ENCODE data around the gene SPTBN1. TPM values are rescaled to one million over a fixed set of nuclear protein-coding genes. Genes with fewer than 3 reads are reported as not detected.

The SPTBN1 gene
- total and polyA plus RNA-seq, 9 of the 15 experiments (the other 6 are each of a cell fraction or from before 2014, with no cell fraction given) = 8.9 to 66.8 (median 31.4) TPM

DNA sequence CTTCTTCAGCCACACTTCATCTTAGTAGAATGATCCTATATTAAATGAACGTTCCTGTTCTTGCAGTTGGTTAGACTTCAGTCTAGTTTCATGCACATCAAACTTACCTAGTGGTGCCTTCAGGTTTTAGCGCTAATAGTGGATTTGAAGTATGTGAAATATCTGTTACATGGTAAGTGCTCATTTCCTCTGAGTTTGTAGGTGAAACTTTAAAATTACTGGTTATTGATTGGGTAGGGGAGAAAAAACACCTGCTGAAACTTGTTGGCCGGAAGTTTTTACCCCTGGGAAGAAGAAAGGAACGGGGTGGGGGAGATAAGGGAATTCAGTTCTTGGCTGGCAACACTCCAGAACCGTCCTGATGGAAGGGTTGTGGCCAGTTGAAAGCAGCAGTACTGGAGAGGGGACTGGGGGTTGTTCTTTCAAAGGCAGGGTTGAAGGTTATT, 112.8 kb downstream of the SPTBN1 start (continued):
- no peak for TF ChIP-seq RBM14 (IDR thresholded peaks at IDR 0.05; ENCODE audit: borderline replicate concordance, insufficient read depth, low read depth, low read length)
- TF ChIP-seq ZNF408 (CRISPR knock-in tag; IDR thresholded peaks at IDR 0.05; ENCODE audit: low read depth) = no peak
- TF ChIP-seq GTF2F1 (IDR thresholded peaks at IDR 0.05; ENCODE audit: low read depth, low read length) = no peak
- TF ChIP-seq ZNF764 (CRISPR knock-in tag; IDR thresholded peaks at IDR 0.05; ENCODE audit: low read depth) = no peak
- TF ChIP-seq NCOA6 (IDR thresholded peaks at IDR 0.05) = no peak
- no peak for TF ChIP-seq ZKSCAN3 (CRISPR knock-in tag; IDR thresholded peaks at IDR 0.05)
- TF ChIP-seq MED1 (CRISPR knock-in tag; IDR thresholded peaks at IDR 0.05; ENCODE audit: borderline replicate concordance) = no peak
- TF ChIP-seq CREBBP (IDR thresholded peaks at IDR 0.05; ENCODE audit: low read depth, low read length) = no peak
- TF ChIP-seq SMAD3 (CRISPR knock-in tag; conservative IDR thresholded peaks at IDR 0.05) = no peak
- no peak for TF ChIP-seq SETDB1 (IDR thresholded peaks at IDR 0.05; ENCODE audit: low read length)
- TF ChIP-seq, protein P1, sequence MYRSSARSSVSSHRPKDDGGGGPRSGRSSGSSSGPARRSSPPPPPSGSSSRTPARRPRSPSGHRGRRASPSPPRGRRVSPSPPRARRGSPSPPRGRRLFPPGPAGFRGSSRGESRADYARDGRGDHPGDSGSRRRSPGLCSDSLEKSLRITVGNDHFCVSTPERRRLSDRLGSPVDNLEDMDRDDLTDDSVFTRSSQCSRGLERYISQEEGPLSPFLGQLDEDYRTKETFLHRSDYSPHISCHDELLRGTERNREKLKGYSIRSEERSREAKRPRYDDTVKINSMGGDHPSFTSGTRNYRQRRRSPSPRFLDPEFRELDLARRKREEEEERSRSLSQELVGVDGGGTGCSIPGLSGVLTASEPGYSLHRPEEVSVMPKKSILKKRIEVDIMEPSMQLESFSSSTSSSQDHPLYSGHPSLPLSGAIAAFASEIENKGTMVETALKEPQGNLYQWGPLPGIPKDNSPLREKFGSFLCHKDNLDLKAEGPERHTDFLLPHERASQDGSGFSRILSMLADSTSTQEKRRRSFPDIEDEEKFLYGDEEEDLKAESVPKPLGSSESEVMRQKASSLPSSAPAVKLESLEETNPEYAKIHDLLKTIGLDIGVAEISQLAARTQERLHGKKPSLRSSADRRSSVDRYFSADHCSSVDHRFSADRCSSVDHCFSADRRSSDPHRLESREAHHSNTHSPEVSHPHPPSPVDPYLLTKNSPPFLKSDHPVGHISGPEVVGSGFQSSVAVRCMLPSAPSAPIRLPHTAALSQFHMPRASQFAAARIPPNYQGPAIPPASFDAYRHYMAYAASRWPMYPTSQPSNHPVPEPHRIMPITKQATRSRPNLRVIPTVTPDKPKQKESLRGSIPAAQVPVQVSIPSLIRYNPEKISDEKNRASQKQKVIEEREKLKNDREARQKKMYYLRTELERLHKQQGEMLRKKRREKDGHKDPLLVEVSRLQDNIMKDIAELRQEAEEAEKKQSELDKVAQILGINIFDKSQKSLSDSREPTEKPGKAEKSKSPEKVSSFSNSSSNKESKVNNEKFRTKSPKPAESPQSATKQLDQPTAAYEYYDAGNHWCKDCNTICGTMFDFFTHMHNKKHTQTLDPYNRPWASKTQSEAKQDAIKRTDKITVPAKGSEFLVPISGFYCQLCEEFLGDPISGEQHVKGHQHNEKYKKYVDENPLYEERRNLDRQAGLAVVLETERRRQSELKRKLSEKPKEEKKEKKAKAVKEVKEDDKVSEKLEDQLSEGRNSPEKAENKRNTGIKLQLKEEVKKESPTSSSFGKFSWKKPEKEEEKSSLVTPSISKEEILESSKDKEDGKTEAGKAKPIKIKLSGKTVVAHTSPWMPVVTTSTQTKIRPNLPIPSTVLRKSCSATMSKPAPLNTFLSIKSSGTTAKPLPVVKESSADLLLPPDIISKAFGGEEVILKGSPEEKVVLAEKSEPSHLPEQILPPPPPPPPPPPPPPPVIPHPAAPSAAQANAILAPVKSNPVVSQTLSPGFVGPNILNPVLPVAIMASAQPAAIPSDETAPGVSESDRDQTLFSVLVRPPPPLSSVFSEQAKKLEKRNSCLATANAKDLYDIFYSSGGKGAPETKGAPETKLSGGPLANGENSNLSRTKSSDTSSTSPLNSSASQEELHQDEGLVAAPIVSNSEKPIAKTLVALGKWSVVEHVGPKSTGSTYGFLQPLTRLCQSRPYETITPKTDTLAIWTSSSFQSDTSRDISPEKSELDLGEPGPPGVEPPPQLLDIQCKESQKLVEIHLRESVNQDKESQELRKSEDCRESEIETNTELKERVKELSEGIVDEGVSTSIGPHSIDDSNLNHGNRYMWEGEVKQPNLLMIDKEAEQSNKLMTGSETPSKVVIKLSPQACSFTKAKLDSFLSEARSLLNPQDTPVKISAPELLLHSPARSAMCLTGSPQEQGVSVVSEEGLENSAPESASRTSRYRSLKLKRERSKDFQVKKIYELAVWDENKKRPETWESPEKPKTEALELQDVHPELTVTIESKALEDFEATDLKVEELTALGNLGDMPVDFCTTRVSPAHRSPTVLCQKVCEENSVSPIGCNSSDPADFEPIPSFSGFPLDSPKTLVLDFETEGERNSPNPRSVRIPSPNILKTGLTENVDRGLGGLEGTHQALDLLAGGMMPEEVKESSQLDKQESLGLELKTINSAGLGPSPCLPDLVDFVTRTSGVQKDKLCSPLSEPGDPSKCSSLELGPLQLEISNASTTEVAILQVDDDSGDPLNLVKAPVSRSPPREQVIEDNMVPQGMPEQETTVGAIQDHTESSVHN (IDR thresholded peaks at IDR 0.05; ENCODE audit: borderline replicate concordance in 1 of 2, low read depth in 1 of 2) = no peak
- TF ChIP-seq DIDO1 (tag; IDR thresholded peaks at IDR 0.05; ENCODE audit: low read depth) = no peak
- TF ChIP-seq NFIC (IDR thresholded peaks at IDR 0.05) = peak; percentile 96
- TF ChIP-seq, protein P2, sequence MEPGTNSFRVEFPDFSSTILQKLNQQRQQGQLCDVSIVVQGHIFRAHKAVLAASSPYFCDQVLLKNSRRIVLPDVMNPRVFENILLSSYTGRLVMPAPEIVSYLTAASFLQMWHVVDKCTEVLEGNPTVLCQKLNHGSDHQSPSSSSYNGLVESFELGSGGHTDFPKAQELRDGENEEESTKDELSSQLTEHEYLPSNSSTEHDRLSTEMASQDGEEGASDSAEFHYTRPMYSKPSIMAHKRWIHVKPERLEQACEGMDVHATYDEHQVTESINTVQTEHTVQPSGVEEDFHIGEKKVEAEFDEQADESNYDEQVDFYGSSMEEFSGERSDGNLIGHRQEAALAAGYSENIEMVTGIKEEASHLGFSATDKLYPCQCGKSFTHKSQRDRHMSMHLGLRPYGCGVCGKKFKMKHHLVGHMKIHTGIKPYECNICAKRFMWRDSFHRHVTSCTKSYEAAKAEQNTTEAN (CRISPR knock-in tag; IDR thresholded peaks at IDR 0.05) = no peak
- TF ChIP-seq, protein P3, sequence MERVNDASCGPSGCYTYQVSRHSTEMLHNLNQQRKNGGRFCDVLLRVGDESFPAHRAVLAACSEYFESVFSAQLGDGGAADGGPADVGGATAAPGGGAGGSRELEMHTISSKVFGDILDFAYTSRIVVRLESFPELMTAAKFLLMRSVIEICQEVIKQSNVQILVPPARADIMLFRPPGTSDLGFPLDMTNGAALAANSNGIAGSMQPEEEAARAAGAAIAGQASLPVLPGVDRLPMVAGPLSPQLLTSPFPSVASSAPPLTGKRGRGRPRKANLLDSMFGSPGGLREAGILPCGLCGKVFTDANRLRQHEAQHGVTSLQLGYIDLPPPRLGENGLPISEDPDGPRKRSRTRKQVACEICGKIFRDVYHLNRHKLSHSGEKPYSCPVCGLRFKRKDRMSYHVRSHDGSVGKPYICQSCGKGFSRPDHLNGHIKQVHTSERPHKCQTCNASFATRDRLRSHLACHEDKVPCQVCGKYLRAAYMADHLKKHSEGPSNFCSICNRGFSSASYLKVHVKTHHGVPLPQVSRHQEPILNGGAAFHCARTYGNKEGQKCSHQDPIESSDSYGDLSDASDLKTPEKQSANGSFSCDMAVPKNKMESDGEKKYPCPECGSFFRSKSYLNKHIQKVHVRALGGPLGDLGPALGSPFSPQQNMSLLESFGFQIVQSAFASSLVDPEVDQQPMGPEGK (CRISPR knock-in tag; IDR thresholded peaks at IDR 0.05; ENCODE audit: borderline replicate concordance) = no peak
- no peak for TF ChIP-seq HNRNPK (IDR thresholded peaks at IDR 0.05; ENCODE audit: low read depth, low read length, poor library complexity, severe bottlenecking)
- TF ChIP-seq CBX2 (IDR thresholded peaks at IDR 0.05; ENCODE audit: insufficient read depth, low read length, poor library complexity, severe bottlenecking) = no peak
- TF ChIP-seq CC2D1A (IDR thresholded peaks at IDR 0.05) = no peak

All from K562 (cell line).